ENCODE results near the gene LGALS9B. TPM values are rescaled to one million over a fixed set of nuclear protein-coding genes. Genes with fewer than 3 reads are reported as not detected.
"Not testable (repeated sequence)": the region's sequence is repeated elsewhere in the genome, so short reads cannot be mapped to it uniquely, and the experiment has no call there.

LGALS9B gene
- total RNA-seq, 2 donors from 2014 or later = 1.7 TPM; not detected in 1

- H3K27ac ChIP-seq; H3K9me3 ChIP-seq; H3K4me3 ChIP-seq; DNase-seq (ENCODE audit: low spot score); ATAC-seq (ENCODE audit: insufficient number of reproducible peaks, low FRiP score, low read depth); H3K36me3 ChIP-seq; H3K4me1 ChIP-seq (ENCODE audit: control insufficient read depth in 1 of 2, low read depth in 2 of 2); H3K27me3 ChIP-seq (replicated peaks; ENCODE audit: insufficient read depth): not testable (repeated sequence)
Observed at GRCh38 chr17:20464854-20465414, 2.4 kb downstream of the LGALS9B start.

DNA sequence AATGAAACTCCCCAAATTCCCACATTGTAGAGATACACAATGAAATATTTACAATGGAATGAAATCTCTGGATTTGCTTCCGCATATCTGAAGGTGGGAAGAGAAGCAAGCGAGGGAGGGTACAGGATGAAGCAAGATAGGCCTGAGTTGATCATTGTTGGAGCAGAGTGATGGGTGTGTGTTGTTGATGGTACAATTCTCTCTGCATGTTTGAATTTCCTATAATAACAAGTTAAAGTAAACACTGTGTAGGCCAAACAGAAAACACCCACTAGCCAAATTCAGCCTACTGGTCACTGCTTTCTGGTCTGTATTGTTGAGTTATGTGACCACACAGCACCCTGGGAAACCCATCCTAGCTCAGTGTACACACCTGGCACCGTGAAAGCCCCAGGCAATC lies 5.2 kb downstream of the LGALS9B start:
- H3K36me3 ChIP-seq; H3K4me3 ChIP-seq; DNase-seq (ENCODE audit: low spot score); H3K27ac ChIP-seq; H3K9me3 ChIP-seq; H3K27me3 ChIP-seq (replicated peaks; ENCODE audit: insufficient read depth); H3K4me1 ChIP-seq (ENCODE audit: control insufficient read depth in 1 of 2, low read depth in 2 of 2); ATAC-seq (ENCODE audit: insufficient number of reproducible peaks, low FRiP score, low read depth): not testable (repeated sequence)

GRCh38 chr17:20457848-20458381 lies 9.4 kb downstream of the LGALS9B start:
- ATAC-seq (ENCODE audit: insufficient number of reproducible peaks, low FRiP score, low read depth); H3K9me3 ChIP-seq; DNase-seq (ENCODE audit: low spot score); H3K4me1 ChIP-seq (ENCODE audit: control insufficient read depth in 1 of 2, low read depth in 2 of 2); H3K27ac ChIP-seq; H3K4me3 ChIP-seq; H3K27me3 ChIP-seq (replicated peaks; ENCODE audit: insufficient read depth); H3K36me3 ChIP-seq: not testable (repeated sequence)

GRCh38 chr17:20455106-20455505 lies 12.2 kb downstream of the LGALS9B start:
- DNase-seq (ENCODE audit: low spot score); ATAC-seq (ENCODE audit: insufficient number of reproducible peaks, low FRiP score, low read depth): not testable (repeated sequence)

DNA sequence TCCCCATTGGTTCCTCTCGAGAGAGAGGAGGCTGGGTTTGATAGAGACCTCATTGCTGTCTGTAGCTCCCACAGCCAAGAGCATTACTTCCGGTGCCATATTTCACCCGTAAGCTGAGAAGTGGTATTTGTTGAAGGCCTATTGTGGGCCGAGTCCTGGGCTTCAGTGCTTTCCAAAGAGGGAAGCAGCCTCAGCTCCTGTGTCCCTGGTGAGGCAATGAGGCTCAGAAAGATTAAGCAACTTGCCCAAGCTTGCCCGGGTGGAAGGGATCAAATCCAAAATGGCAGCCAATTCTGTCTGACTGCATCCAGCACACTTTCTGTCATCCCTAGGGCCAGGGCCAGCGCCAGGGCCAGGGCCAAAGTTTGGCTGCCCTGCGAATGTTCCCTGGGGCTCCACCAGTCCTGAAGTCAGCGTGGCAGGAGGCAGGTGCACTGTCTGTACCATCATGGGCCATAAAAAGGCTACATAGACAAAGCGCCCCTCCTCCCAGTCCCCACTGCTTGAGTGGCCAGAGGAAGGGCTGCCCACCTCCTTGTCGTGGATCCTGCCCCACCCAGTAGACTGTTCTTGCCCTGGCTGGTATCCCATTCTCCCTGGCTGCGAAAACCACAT lies 13.4 kb downstream of the LGALS9B start:
- H3K9me3 ChIP-seq; H3K4me3 ChIP-seq; H3K4me1 ChIP-seq (ENCODE audit: control insufficient read depth in 1 of 2, low read depth in 2 of 2); H3K27me3 ChIP-seq (replicated peaks; ENCODE audit: insufficient read depth); H3K36me3 ChIP-seq; DNase-seq (ENCODE audit: low spot score); H3K27ac ChIP-seq; ATAC-seq (ENCODE audit: insufficient number of reproducible peaks, low FRiP score, low read depth): not testable (repeated sequence)

More at GRCh38 chr17:20455106-20455505, 12.2 kb downstream of the LGALS9B start:
- H3K36me3 ChIP-seq; H3K27me3 ChIP-seq (replicated peaks; ENCODE audit: insufficient read depth); H3K4me3 ChIP-seq; H3K4me1 ChIP-seq (ENCODE audit: control insufficient read depth in 1 of 2, low read depth in 2 of 2); H3K27ac ChIP-seq; H3K9me3 ChIP-seq: not testable (repeated sequence)

DNA sequence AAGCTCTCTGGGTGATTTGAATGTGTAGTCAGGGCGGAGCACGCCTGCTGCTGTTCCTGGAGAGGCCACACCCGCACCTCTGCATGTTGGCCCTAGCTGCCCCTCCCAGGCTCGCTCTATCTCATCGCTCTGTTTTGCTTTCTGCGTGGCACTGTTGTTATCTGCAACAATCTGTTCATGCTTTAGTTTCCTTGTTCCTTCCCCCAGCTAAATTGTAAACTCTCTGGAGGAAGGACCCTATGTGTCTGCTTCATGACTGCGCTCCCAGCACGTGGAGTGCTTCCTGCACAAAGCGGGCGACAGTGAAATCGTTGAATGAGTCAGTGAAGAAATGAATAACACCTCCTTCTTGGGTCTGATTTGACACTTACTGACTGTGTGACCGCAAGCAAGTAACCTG lies 16.5 kb downstream of the LGALS9B start:
- H3K9me3 ChIP-seq; H3K4me1 ChIP-seq (ENCODE audit: control insufficient read depth in 1 of 2, low read depth in 2 of 2); ATAC-seq (ENCODE audit: insufficient number of reproducible peaks, low FRiP score, low read depth); H3K36me3 ChIP-seq; DNase-seq (ENCODE audit: low spot score); H3K27ac ChIP-seq; H3K4me3 ChIP-seq; H3K27me3 ChIP-seq (replicated peaks; ENCODE audit: insufficient read depth): not testable (repeated sequence)

DNA sequence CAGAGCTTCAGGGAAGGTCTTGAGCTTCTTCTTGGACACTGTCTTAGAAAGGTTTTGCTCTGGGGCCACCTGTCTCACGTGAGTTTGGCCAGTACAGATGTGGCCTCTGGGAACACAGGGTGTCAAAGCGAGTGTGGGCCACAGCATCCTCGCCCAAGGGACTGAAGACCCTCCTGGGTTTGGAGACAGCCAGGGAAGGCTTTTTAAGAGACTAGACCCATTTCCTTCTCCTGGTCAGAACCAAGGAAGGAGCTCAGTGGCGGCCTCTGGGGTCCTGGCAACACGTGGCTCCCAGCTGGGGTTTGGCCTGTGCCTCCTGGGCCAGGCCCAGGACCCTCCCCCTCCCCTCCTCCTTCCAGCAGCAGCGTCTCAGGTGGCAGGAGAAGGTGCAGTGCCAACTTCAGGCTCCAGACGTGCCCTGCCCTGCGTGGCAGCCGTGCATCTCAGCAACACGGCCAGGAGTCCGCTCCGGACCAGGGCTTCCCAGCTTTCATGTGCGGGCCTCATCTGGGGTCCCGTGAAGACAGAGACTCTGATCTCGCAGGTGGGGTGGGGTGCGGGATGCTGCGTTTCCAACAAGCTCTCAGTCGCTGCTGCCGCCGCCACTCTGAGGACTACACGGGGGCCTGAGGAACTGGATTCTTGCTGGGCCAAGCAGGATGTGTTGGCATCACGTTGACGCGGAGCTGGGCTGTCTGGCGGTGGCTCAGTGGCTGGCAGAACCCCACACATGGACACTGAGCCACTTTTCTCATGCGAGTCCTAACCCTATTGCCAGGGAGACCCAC lies 19.6 kb downstream of the LGALS9B start:
- H3K27me3 ChIP-seq (replicated peaks; ENCODE audit: insufficient read depth); H3K9me3 ChIP-seq; H3K4me1 ChIP-seq (ENCODE audit: control insufficient read depth in 1 of 2, low read depth in 2 of 2); H3K4me3 ChIP-seq; ATAC-seq (ENCODE audit: insufficient number of reproducible peaks, low FRiP score, low read depth); H3K27ac ChIP-seq; H3K36me3 ChIP-seq; DNase-seq (ENCODE audit: low spot score): not testable (repeated sequence)

DNA sequence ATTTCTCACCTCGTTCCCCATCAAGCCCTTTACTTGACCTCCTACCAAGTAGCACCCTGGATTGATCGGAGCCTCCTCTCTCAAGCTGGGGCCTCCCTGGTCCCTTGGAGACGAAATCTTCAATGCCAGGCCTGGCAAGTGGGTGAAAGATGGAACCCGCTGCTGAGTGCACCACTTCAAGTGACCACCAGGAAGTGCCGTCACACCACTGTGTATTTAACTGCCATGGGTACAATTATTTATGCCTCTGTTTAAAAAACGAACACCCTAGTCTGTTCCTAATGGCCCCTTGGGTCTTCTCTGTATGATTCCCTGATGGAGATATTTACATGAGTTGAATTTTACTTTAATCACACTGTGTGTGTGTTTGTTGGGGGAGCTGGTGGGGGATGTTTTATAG lies 20.4 kb downstream of the LGALS9B start:
- H3K36me3 ChIP-seq; H3K4me1 ChIP-seq (ENCODE audit: control insufficient read depth in 1 of 2, low read depth in 2 of 2); ATAC-seq (ENCODE audit: insufficient number of reproducible peaks, low FRiP score, low read depth); H3K4me3 ChIP-seq; H3K27ac ChIP-seq; H3K9me3 ChIP-seq; H3K27me3 ChIP-seq (replicated peaks; ENCODE audit: insufficient read depth); DNase-seq (ENCODE audit: low spot score): not testable (repeated sequence)

DNA sequence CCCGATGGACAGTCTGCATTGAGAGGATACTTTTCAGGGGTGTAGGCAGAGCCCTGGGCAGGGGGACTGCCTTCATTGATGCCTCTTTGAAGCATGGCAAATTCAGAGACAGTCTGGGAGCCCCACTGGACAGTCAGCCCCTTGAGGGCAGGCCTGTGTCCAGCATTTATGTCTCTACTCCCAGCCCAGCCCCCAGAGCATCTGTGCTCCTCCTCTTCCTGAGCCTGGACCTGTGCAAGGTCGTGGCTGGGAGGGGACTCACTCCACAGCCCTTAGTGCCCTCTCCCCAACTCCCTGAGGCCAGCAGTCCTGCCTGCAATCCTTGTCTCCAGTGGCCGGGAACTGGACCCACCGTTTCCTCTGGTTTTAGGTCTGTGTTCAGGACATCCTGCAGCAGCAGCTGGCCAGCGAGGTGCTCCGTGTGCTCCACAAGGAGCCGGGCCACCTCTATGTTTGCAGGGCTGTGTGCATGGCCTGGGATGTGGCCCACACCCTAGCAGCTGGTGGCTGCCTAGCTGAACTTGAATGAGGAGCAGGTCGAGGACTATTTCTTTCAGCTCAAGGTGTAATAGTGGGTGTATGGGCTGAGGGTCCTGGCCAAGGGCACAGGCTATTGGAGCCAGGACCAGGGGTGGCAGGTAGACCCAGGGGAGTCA lies 22.6 kb downstream of the LGALS9B start:
- H3K9me3 ChIP-seq; H3K4me3 ChIP-seq; H3K27me3 ChIP-seq (replicated peaks; ENCODE audit: insufficient read depth); ATAC-seq (ENCODE audit: insufficient number of reproducible peaks, low FRiP score, low read depth); DNase-seq (ENCODE audit: low spot score); H3K4me1 ChIP-seq (ENCODE audit: control insufficient read depth in 1 of 2, low read depth in 2 of 2); H3K36me3 ChIP-seq; H3K27ac ChIP-seq: not testable (repeated sequence)

DNA sequence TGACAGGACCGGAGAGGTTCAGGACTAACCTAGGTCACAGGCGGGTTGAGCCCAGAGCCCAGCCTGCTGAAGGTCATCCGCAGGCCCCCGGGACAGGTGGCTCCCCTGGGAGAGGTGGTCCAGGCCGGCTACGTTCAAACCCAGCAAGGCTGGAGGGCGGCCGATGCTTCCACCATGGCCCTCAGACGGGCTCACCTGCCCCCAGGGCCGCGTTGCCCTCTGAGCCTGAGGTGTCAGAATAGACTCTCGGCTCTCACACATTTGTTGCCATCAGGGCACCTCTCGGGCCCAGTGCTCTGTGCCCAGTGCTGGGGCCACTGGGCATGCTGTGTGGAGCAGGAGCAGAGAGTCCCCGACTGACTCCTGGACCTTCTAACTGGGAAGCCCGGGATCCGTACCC lies 23.2 kb downstream of the LGALS9B start:
- not testable (repeated sequence) for H3K36me3 ChIP-seq; H3K27me3 ChIP-seq (replicated peaks; ENCODE audit: insufficient read depth); DNase-seq (ENCODE audit: low spot score); H3K4me3 ChIP-seq; H3K27ac ChIP-seq; H3K4me1 ChIP-seq (ENCODE audit: control insufficient read depth in 1 of 2, low read depth in 2 of 2); ATAC-seq (ENCODE audit: insufficient number of reproducible peaks, low FRiP score, low read depth); H3K9me3 ChIP-seq

GRCh38 chr17:20443632-20444031 lies 23.7 kb downstream of the LGALS9B start:
- not testable (repeated sequence) for ATAC-seq (ENCODE audit: insufficient number of reproducible peaks, low FRiP score, low read depth); DNase-seq (ENCODE audit: low spot score); H3K4me3 ChIP-seq

GRCh38 chr17:20440665-20441064 lies 26.7 kb downstream of the LGALS9B start:
- not testable (repeated sequence) for H3K4me3 ChIP-seq; H3K36me3 ChIP-seq; H3K27ac ChIP-seq; ATAC-seq (ENCODE audit: insufficient number of reproducible peaks, low FRiP score, low read depth); H3K27me3 ChIP-seq (replicated peaks; ENCODE audit: insufficient read depth); H3K9me3 ChIP-seq; H3K4me1 ChIP-seq (ENCODE audit: control insufficient read depth in 1 of 2, low read depth in 2 of 2); DNase-seq (ENCODE audit: low spot score)

More at GRCh38 chr17:20443632-20444031, 23.7 kb downstream of the LGALS9B start:
- not testable (repeated sequence) for H3K27ac ChIP-seq; H3K4me1 ChIP-seq (ENCODE audit: control insufficient read depth in 1 of 2, low read depth in 2 of 2); H3K36me3 ChIP-seq; H3K9me3 ChIP-seq; H3K27me3 ChIP-seq (replicated peaks; ENCODE audit: insufficient read depth)
